ENCODE results near the gene DGCR8. TPM values are rescaled to one million over a fixed set of nuclear protein-coding genes. Genes with fewer than 3 reads are reported as not detected.
A peak's percentile ranks its signal among the peaks of the same experiment; 100 is the strongest.

Gene DGCR8
- total RNA-seq, 1 experiment from 2014 or later: 53.1 TPM

DNA sequence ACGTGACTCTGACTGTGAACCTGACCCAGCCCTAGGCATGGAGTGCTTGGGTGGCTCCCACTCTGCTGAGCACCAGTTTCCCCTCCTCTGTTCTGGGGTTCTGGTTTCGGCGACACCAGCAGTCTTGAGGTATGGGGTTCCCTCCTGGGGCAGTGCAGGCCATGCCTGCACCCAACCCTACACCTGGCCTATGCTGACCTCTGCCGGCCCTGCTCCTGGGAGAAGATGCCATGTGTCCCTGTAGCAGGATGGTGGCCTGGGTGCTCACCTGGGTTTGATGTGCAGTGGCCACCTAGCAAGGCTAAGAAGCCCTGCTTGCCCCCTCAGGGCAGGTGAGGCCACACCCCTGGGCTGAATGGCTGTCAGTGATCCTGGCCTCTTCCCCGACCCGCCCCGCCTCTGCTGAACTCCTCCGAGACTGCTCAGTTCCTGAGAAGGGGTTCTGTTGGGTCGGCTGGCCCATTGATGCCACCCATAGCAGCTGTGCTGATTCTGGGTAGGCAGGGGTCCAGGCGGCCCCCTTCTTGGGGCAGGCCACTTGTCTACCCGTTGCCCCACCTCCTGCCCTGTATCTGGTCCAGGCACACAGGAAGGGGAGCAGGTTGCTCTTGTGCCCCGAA is 54.0 kb downstream of the DGCR8 start:
- no TSS peak for BruUV-seq (replicated peaks)

DNA sequence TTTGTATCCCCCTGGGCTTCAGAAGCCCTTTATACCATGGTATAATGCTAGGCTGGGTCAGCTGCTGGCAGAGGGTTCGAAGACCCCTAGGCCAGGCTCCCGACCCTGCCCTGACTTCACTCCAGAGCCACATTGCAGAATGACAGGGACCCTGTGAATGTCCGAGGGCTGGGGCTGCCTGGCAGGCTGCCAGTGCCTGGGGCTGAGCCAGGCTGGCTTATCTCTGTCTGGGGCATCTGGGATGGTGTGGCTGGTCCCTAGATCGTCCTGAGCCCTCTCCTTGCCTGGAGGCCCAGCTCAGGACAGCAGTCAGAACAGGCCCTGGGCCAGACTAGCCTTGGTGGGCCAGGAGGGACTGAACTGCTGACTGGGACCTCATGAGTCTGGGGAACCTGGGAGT is 55.2 kb downstream of the DGCR8 start:
- intact Hi-C loops (cut with micrococcal nuclease; ENCODE audit: unreplicated experiment): no loop called here
- no peaks in the 10 kb centered on the region for H3K27me3 Mint-ChIP-seq (ENCODE audit: insufficient read depth, unreplicated experiment)
- Histone ChIP-seq H3K36me3 (ENCODE audit: control insufficient read depth, insufficient read depth, low read length) (no peaks in the 10 kb centered on the region), H3K4me1 (no peaks in the 10 kb centered on the region), H3K9me3 (no peaks in the 10 kb centered on the region), H3K27me3 (replicated peaks; ENCODE audit: control insufficient read depth, insufficient read depth, low read length) (no peaks in the 10 kb centered on the region), H3K4me3 (ENCODE audit: low read depth, low read length) (no peak overlapping the region)
- no peak for TF ChIP-seq CTCF (IDR thresholded peaks at IDR 0.05; ENCODE audit: insufficient read depth in 1 of 2, low read depth in 1 of 2, low read length in 1 of 2, severe bottlenecking in 1 of 2, unreplicated experiment in 1 of 2)
- H3K4me3 Mint-ChIP-seq (ENCODE audit: unreplicated experiment): no peak overlapping the region
- CTCF ChIA-PET: no interaction called here
- no peaks in the 10 kb centered on the region for H3K4me1 Mint-ChIP-seq (ENCODE audit: low read depth, unreplicated experiment)
- no TSS peak for BruUV-seq (replicated peaks)
- no peaks in the 10 kb centered on the region for H3K9me3 Mint-ChIP-seq (ENCODE audit: unreplicated experiment)
- H3K27ac Mint-ChIP-seq (ENCODE audit: unreplicated experiment): no peak overlapping the region
- peaks cover 6% of the 10 kb centered on the region for H3K36me3 Mint-ChIP-seq (ENCODE audit: insufficient read depth, unreplicated experiment)
- DNase-seq: no peak
- POLR2A ChIA-PET: no interaction called here

More for the DNA sequence above, 54.0 kb downstream of the DGCR8 start:
- Mint-ChIP-seq H3K27ac (ENCODE audit: unreplicated experiment) (no peak overlapping the region), H3K4me3 (ENCODE audit: unreplicated experiment) (peak overlapping the region; percentile 64), H3K27me3 (ENCODE audit: insufficient read depth, unreplicated experiment) (no peaks in the 10 kb centered on the region), H3K9me3 (ENCODE audit: unreplicated experiment) (no peaks in the 10 kb centered on the region), H3K36me3 (ENCODE audit: insufficient read depth, unreplicated experiment) (peaks cover 17% of the 10 kb centered on the region), H3K4me1 (ENCODE audit: low read depth, unreplicated experiment) (no peaks in the 10 kb centered on the region)
- H3K27me3 ChIP-seq (replicated peaks; ENCODE audit: control insufficient read depth, insufficient read depth, low read length): no peaks in the 10 kb centered on the region
- no peak for DNase-seq
- no peaks in the 10 kb centered on the region for H3K4me1 ChIP-seq
- TF ChIP-seq CTCF (IDR thresholded peaks at IDR 0.05; ENCODE audit: insufficient read depth in 1 of 2, low read depth in 1 of 2, low read length in 1 of 2, severe bottlenecking in 1 of 2, unreplicated experiment in 1 of 2): no peak
- H3K9me3 ChIP-seq: no peaks in the 10 kb centered on the region
- ChIA-PET CTCF (no interaction called here), POLR2A (no interaction called here)
- intact Hi-C loops (cut with micrococcal nuclease; ENCODE audit: unreplicated experiment): no loop called here
- H3K4me3 ChIP-seq (ENCODE audit: low read depth, low read length): no peak overlapping the region
- H3K36me3 ChIP-seq (ENCODE audit: control insufficient read depth, insufficient read depth, low read length): no peaks in the 10 kb centered on the region

DNA sequence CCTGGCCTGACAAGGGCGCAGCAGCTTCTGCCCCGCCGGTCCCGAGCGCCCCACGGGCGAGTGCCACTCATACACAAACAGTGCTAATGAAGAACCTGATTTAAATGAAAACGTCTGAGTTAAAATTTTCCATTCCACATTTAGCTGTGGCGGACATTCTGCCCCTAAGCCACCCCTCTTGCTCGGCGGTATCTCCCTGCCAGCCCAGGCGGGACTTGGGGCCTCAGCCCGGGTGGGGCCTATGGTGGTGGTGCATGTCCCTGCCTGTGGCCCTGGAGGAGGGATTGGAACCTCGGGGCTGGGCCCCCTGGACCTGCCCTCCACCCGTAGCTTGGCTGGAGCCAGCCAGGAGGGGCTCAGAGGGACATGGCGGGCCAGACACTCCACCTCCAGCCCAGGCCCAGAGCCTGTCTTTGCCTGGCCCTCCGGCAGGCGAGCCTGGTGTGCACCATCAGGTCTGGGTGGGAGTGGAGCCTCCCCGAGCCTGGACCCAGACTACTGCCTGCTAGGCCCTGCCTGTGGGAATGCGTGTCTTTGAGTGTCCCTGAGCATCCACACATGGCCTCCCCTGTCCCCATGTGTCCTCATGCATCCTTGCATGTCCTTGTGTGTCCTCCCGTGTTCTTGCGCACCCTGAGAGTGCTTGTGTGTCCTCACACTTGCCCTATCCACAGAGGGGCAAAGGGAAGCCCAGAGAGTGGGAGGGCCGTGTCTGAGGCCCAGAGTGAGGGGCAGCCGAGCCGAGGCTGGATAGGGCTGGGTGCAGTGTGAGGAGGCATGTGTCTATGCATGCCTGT is 56.0 kb downstream of the DGCR8 start:
- Histone ChIP-seq H3K27me3 (replicated peaks; ENCODE audit: control insufficient read depth, insufficient read depth, low read length) (no peaks in the 10 kb centered on the region), H3K9me3 (no peaks in the 10 kb centered on the region), H3K36me3 (ENCODE audit: control insufficient read depth, insufficient read depth, low read length) (no peaks in the 10 kb centered on the region), H3K4me1 (no peaks in the 10 kb centered on the region), H3K4me3 (ENCODE audit: low read depth, low read length) (no peak overlapping the region)
- no TSS peak for BruUV-seq (replicated peaks)
- H3K27me3 Mint-ChIP-seq (ENCODE audit: insufficient read depth, unreplicated experiment): no peaks in the 10 kb centered on the region
- no peaks in the 10 kb centered on the region for H3K4me1 Mint-ChIP-seq (ENCODE audit: low read depth, unreplicated experiment)
- no peak for DNase-seq
- no peaks in the 10 kb centered on the region for H3K9me3 Mint-ChIP-seq (ENCODE audit: unreplicated experiment)
- intact Hi-C loops (cut with micrococcal nuclease; ENCODE audit: unreplicated experiment): no loop called here
- no peaks in the 10 kb centered on the region for H3K36me3 Mint-ChIP-seq (ENCODE audit: insufficient read depth, unreplicated experiment)
- CTCF ChIA-PET: no interaction called here
- H3K27ac Mint-ChIP-seq (ENCODE audit: unreplicated experiment): no peak overlapping the region
- no peak for TF ChIP-seq CTCF (IDR thresholded peaks at IDR 0.05; ENCODE audit: insufficient read depth in 1 of 2, low read depth in 1 of 2, low read length in 1 of 2, severe bottlenecking in 1 of 2, unreplicated experiment in 1 of 2)
- H3K4me3 Mint-ChIP-seq (ENCODE audit: unreplicated experiment): no peak overlapping the region
- POLR2A ChIA-PET: no interaction called here

Measured in Caco-2 (cell line).